Panc1 (cell line): ENCODE data around the gene ASRGL1. TPM values are rescaled to one million over a fixed set of nuclear protein-coding genes. Genes with fewer than 3 reads are reported as not detected.

Source experiments
- ATAC-seq: fragments of 200-7000 bp; cut with Tn5 transposase; 2 replicates; pipeline ENCODE4 v1.9.1; 2020; ENCODE audit warnings: mild to moderate bottlenecking, moderate library complexity
- BruUV-seq: library from RNA; stranded (reverse); fragments of 400-500 nt; replicated peaks from 2 replicates; lab custom pipeline; 2021; lab: Mats Ljungman, UMichigan
- CTCF ChIA-PET: fragments of 300-600 bp; sonication (Branson Sonifier 250); formaldehyde crosslinking; loops from one replicate; lab custom pipeline; 2022; ENCODE audit warnings: antibody characterized with exemption; lab: Charles Lee
- POLR2A ChIA-PET: fragments of 300-600 bp; sonication (Branson Sonifier 250); formaldehyde crosslinking; loops from one replicate; lab custom pipeline; 2022; ENCODE audit warnings: antibody characterized with exemption; lab: Charles Lee
- DNase-seq: peaks from one replicate; pipeline ENCODE4 v3.0.0-alpha.2; 2010; ENCODE audit warnings: low read depth, low spot score
- H3K27ac ChIP-seq: 2 replicates; pipeline ENCODE4 v1.5.1; 2011; ENCODE audit warnings: mild to moderate bottlenecking, low read length, inconsistent platforms
- H3K27me3 ChIP-seq: fragments of 200-500 bp; sonication (Bioruptor generic); 2 replicates; pipeline ENCODE4 v1.6.0; 2014; ENCODE audit warnings: low read length, inconsistent platforms; ENCODE audit not compliant: control insufficient read depth, insufficient read depth
- H3K36me3 ChIP-seq: fragments of 200-500 bp; sonication (Bioruptor generic); 2 replicates; pipeline ENCODE4 v1.5.1; 2014; ENCODE audit warnings: inconsistent platforms, mild to moderate bottlenecking, low read length, moderate library complexity; ENCODE audit not compliant: control insufficient read depth, insufficient read depth
- H3K4me1 ChIP-seq: 2 replicates; pipeline ENCODE4 v1.5.1; 2011; ENCODE audit warnings: inconsistent platforms, mild to moderate bottlenecking, low read length, moderate library complexity; ENCODE audit not compliant: control insufficient read depth, insufficient read depth
- H3K4me3 ChIP-seq, 2 experiments: 2 replicates each; pipeline ENCODE4 v1.5.1; 2011 to 2012; ENCODE audit warnings: low read depth in 2 of 2, low read length in 2 of 2, mild to moderate bottlenecking in 2 of 2, inconsistent platforms in 1 of 2, moderate library complexity in 1 of 2
- H3K9me3 ChIP-seq: fragments of 200-500 bp; sonication (Bioruptor generic); 2 replicates; pipeline ENCODE4 v1.5.1; 2014; ENCODE audit warnings: low read depth, mild to moderate bottlenecking, inconsistent platforms, low read length, moderate library complexity; ENCODE audit not compliant: control insufficient read depth, insufficient read depth
- POLR2AphosphoS5 ChIP-seq: IDR thresholded peaks from 2 replicates; pipeline ENCODE4 v1.6.1; 2012; ENCODE audit warnings: mild to moderate bottlenecking, low read depth, low read length, moderate library complexity
- SIN3A ChIP-seq: IDR thresholded peaks from 2 replicates; pipeline ENCODE4 v1.6.1; 2012; ENCODE audit warnings: low read depth, mild to moderate bottlenecking, low read length, moderate library complexity, borderline replicate concordance; ENCODE audit not compliant: insufficient read depth
- TCF7L2 ChIP-seq: IDR thresholded peaks from 2 replicates; pipeline ENCODE4 v1.6.1; 2011; ENCODE audit warnings: mild to moderate bottlenecking, low read depth, low read length, inconsistent platforms
- in situ Hi-C: cut with HindIII; loops from 2 replicates; pipeline ENCODE4 v1.10.0; 2016; ENCODE audit warnings: low sequenced_read_pairs, low pct_unique_long_range_greater_than_20kb
- intact Hi-C: fragments of 100-400 bp; cut with micrococcal nuclease; formaldehyde crosslinking; loops from one replicate; pipeline ENCODE4 v1.10.0; 2022; ENCODE audit not compliant: unreplicated experiment
- total RNA-seq: library from RNA; stranded (reverse); gene quantifications from one replicate; pipeline ENCODE4 v1.2.1, GENCODE V29; 2021; ENCODE audit not compliant: unreplicated experiment
- TF ChIP-seq, protein P1 (sequence below), 2 experiments: IDR thresholded peaks; 2 replicates each; pipeline ENCODE4 v1.6.1; 2011 to 2012; ENCODE audit warnings: low read depth in 2 of 2, control low read depth in 1 of 2, low read length in 1 of 2, mild to moderate bottlenecking in 1 of 2, moderate library complexity in 1 of 2; ENCODE audit not compliant: insufficient read depth in 1 of 2
- TF ChIP-seq, protein P2 (sequence below): fragments of 450-650 bp; IDR thresholded peaks from 2 replicates; pipeline ENCODE4 v1.5.1; 2017; ENCODE audit warnings: mild to moderate bottlenecking

ASRGL1 gene
- total RNA-seq, 1 experiment from 2014 or later, result 43.2 TPM

DNA sequence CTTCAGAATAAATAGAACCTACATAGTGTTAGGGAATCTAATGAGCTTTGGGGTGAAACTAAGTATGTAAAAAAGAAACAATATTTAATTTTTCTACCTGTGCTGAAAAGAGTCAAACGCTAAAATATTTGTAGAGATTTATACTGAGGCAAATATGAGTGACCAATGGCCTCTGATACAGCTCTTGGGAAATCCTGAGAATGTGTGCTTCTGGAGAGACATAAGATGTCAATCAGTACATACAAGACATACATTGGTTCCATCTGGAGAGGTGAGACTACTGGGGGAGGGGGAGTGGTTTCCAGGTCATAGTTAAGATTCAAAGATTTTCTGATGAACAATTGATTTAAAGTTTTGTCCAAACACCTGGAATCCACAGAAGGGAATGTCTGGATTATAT is 970 bp downstream of the ASRGL1 start:
- ATAC-seq (no peak), DNase-seq (no peak)
- Histone ChIP-seq H3K27me3 (no peaks in the 10 kb centered on the region; the same call in 1 of the 2 replicates), H3K9me3 (no peaks in the 10 kb centered on the region), H3K4me3 (peak overlapping the region; percentile 68 to 79), H3K4me1 (no peaks in the 10 kb centered on the region), H3K36me3 (no peaks in the 10 kb centered on the region; the same call in 1 of the 2 replicates), H3K27ac (peak overlapping the region; percentile 73; the same call in 1 of the 2 replicates)
- ChIA-PET CTCF (no interaction called here), POLR2A (no interaction called here)
- BruUV-seq, result TSS peak; percentile 70
- intact Hi-C loops, result no loop called here
- in situ Hi-C loops, result no loop called here
- TF ChIP-seq, protein P1, sequence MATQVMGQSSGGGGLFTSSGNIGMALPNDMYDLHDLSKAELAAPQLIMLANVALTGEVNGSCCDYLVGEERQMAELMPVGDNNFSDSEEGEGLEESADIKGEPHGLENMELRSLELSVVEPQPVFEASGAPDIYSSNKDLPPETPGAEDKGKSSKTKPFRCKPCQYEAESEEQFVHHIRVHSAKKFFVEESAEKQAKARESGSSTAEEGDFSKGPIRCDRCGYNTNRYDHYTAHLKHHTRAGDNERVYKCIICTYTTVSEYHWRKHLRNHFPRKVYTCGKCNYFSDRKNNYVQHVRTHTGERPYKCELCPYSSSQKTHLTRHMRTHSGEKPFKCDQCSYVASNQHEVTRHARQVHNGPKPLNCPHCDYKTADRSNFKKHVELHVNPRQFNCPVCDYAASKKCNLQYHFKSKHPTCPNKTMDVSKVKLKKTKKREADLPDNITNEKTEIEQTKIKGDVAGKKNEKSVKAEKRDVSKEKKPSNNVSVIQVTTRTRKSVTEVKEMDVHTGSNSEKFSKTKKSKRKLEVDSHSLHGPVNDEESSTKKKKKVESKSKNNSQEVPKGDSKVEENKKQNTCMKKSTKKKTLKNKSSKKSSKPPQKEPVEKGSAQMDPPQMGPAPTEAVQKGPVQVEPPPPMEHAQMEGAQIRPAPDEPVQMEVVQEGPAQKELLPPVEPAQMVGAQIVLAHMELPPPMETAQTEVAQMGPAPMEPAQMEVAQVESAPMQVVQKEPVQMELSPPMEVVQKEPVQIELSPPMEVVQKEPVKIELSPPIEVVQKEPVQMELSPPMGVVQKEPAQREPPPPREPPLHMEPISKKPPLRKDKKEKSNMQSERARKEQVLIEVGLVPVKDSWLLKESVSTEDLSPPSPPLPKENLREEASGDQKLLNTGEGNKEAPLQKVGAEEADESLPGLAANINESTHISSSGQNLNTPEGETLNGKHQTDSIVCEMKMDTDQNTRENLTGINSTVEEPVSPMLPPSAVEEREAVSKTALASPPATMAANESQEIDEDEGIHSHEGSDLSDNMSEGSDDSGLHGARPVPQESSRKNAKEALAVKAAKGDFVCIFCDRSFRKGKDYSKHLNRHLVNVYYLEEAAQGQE (IDR thresholded peaks at IDR 0.05; ENCODE audit: insufficient read depth in 1 of 2, low read depth in 2 of 2, low read length in 1 of 2), result no peak
- TF ChIP-seq SIN3A (no peak), POLR2AphosphoS5 (no peak)

DNA sequence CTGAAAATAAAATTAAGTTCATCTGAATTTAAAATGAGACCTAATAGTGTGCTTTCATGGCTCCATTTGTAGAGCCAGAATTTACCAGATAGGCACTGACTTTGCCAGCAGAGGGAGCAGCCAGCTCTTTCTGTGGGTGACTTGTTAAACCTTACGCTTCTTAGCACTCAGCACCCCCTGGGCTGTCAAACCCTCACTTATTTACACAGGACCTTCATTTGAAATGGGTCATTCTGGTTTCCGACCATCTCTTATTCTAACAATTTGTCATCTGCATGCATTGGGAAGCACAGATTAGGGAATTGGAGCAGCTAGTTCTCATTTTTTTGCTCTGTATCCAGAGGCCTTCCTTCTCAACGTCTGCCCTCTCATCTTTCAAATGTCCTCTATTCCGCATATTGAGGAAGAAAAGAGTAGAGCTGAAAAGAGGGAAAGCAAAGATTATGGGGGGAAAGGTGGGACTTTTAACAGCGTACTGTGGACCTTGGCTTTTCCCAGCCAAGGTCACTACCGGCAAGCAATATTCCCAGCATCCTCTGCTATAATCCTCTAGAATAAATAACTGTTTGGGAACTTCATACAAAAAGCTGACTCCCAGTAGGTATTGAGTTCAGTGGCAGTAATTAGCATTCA is 3.1 kb downstream of the ASRGL1 start:
- no peaks in the 10 kb centered on the region; the same call in 1 of the 2 replicates for H3K27me3 ChIP-seq
- H3K4me3 ChIP-seq, result no peak overlapping the region
- H3K27ac ChIP-seq, result no peak overlapping the region
- no peaks in the 10 kb centered on the region for H3K4me1 ChIP-seq
- ChIA-PET POLR2A (interaction anchor here (0.6 to 0.7 kb wide), 4 partner anchors 58 to 371 kb away, joined by 3 to 8 read pairs (median 4); no protein-coding TSS in a partner anchor), CTCF (interaction anchor here (0.6 to 1.5 kb wide), 7 partner anchors 17 to 219 kb away, joined by 3 to 9 read pairs (median 5); partner anchors contain the start of gene INCENP)
- H3K36me3 ChIP-seq, result no peaks in the 10 kb centered on the region; the same call in 1 of the 2 replicates
- intact Hi-C loops, result loop anchor here (1.0 kb wide), 1 partner anchor 38 kb away; no protein-coding TSS in a partner anchor
- H3K9me3 ChIP-seq, result no peaks in the 10 kb centered on the region
- no peak for TF ChIP-seq POLR2AphosphoS5
- TF ChIP-seq, protein P2, sequence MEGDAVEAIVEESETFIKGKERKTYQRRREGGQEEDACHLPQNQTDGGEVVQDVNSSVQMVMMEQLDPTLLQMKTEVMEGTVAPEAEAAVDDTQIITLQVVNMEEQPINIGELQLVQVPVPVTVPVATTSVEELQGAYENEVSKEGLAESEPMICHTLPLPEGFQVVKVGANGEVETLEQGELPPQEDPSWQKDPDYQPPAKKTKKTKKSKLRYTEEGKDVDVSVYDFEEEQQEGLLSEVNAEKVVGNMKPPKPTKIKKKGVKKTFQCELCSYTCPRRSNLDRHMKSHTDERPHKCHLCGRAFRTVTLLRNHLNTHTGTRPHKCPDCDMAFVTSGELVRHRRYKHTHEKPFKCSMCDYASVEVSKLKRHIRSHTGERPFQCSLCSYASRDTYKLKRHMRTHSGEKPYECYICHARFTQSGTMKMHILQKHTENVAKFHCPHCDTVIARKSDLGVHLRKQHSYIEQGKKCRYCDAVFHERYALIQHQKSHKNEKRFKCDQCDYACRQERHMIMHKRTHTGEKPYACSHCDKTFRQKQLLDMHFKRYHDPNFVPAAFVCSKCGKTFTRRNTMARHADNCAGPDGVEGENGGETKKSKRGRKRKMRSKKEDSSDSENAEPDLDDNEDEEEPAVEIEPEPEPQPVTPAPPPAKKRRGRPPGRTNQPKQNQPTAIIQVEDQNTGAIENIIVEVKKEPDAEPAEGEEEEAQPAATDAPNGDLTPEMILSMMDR, result peak; percentile 88
- peak; percentile 32 for DNase-seq
- peak; percentile 50; the same call in 1 of the 2 replicates for ATAC-seq
- BruUV-seq, result no TSS peak
- in situ Hi-C loops, result no loop called here

DNA sequence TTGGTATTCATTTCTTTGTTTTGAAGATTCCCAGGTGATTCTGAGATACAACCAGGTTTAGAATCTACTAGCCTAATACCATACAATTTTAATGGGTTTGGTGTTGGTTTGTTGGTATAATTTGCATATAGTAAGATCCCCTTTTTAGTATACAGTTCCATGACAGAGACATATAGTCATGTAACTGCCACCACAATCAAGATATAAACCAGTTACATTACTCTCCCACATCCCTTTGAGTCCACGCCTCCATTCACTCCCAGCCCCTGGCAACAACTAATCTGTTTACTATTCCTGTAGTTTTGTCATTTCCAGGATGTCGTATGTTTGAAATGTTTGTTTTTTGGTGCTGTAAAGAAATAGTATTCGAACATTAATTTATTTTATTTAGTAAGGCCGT is 4.3 kb downstream of the ASRGL1 start:
- Histone ChIP-seq H3K27ac (no peak overlapping the region), H3K36me3 (no peaks in the 10 kb centered on the region; the same call in 1 of the 2 replicates), H3K4me3 (no peak overlapping the region), H3K9me3 (no peaks in the 10 kb centered on the region), H3K4me1 (no peaks in the 10 kb centered on the region), H3K27me3 (no peaks in the 10 kb centered on the region)
- intact Hi-C loops (no loop called here), in situ Hi-C loops (no loop called here)
- ChIA-PET POLR2A (no interaction called here), CTCF (interaction anchor here (0.6 to 1.5 kb wide), 2 partner anchors 9 to 36 kb away, joined by 5 to 9 read pairs; no protein-coding TSS in a partner anchor)
- TF ChIP-seq SIN3A (no peak), TCF7L2 (no peak), POLR2AphosphoS5 (no peak)
- TF ChIP-seq, protein P2, result no peak
- TF ChIP-seq, protein P1 (IDR thresholded peaks at IDR 0.05; ENCODE audit: insufficient read depth in 1 of 2, low read depth in 2 of 2, low read length in 1 of 2), result no peak
- TSS peak; percentile 17 for BruUV-seq
- ATAC-seq (no peak), DNase-seq (no peak)
